ENCODE measurements around the gene TSPOAP1. TPM values are rescaled to one million over a fixed set of nuclear protein-coding genes. Genes with fewer than 3 reads are reported as not detected.

The TSPOAP1 gene
- total RNA-seq, 1 experiment from 2014 or later: 0.11 TPM

- no peak for DNase-seq (ENCODE audit: low read depth)
Measured at GRCh38 chr17:58278661-58279015, 50.0 kb downstream of the TSPOAP1 start.

GRCh38 chr17:58277802-58278595 lies 50.6 kb downstream of the TSPOAP1 start:
- no peak for DNase-seq (ENCODE audit: low read depth)

GRCh38 chr17:58277107-58277801 lies 51.3 kb downstream of the TSPOAP1 start:
- DNase-seq (ENCODE audit: low read depth): no peak

- DNase-seq (ENCODE audit: low read depth): no peak
Measured at GRCh38 chr17:58276423-58276822, 52.2 kb downstream of the TSPOAP1 start.

- no peak for DNase-seq (ENCODE audit: low read depth)
Measured at GRCh38 chr17:58275417-58275816, 53.2 kb downstream of the TSPOAP1 start.

GRCh38 chr17:58273453-58274104 lies 55.0 kb downstream of the TSPOAP1 start:
- DNase-seq (ENCODE audit: low read depth): no peak

- no peak for DNase-seq (ENCODE audit: low read depth)
Measured at GRCh38 chr17:58272367-58273280, 56.0 kb downstream of the TSPOAP1 start.

GRCh38 chr17:58271216-58271931 lies 57.2 kb downstream of the TSPOAP1 start:
- DNase-seq (ENCODE audit: low read depth): no peak

- DNase-seq (ENCODE audit: low read depth): no peak
Measured at GRCh38 chr17:58270476-58271215, 57.9 kb downstream of the TSPOAP1 start.

GRCh38 chr17:58269557-58270291 lies 58.9 kb downstream of the TSPOAP1 start:
- DNase-seq (ENCODE audit: low read depth): no peak

GRCh38 chr17:58268774-58269556 lies 59.6 kb downstream of the TSPOAP1 start:
- no peak for DNase-seq (ENCODE audit: low read depth)

- no peak for DNase-seq (ENCODE audit: low read depth)
Measured at GRCh38 chr17:58268326-58268725, 60.3 kb downstream of the TSPOAP1 start.

GRCh38 chr17:58267347-58268324 lies 61.0 kb downstream of the TSPOAP1 start:
- no peak for DNase-seq (ENCODE audit: low read depth)

- no peak for DNase-seq (ENCODE audit: low read depth)
Measured at GRCh38 chr17:58265902-58266875, 62.4 kb downstream of the TSPOAP1 start.

GRCh38 chr17:58265271-58265670 lies 63.3 kb downstream of the TSPOAP1 start:
- DNase-seq (ENCODE audit: low read depth): no peak
